WTC11 (cell line): ENCODE measurements around the gene ENTREP3. TPM values are rescaled to one million over a fixed set of nuclear protein-coding genes. Genes with fewer than 3 reads are reported as not detected.
A peak's percentile ranks its signal among the peaks of the same experiment; 100 is the strongest.

Experiments used
- AR ChIP-seq: fragments of 250-450 bp; sonication (Bioruptor Pico); IDR thresholded peaks from 2 replicates; pipeline ENCODE4 v1.9.0; 2021; ENCODE audit warnings: mild to moderate bottlenecking
- ATF1 ChIP-seq: sonication (generic); formaldehyde crosslinking; IDR thresholded peaks from 2 replicates; pipeline ENCODE4 v1.8.1; 2023; ENCODE audit warnings: mild to moderate bottlenecking, moderate library complexity, missing genetic modification reagents
- CDX4 ChIP-seq: fragments of 250-450 bp; sonication (Bioruptor Pico); IDR thresholded peaks from 2 replicates; pipeline ENCODE4 v1.9.0; 2021; ENCODE audit warnings: moderate library complexity, mild to moderate bottlenecking, inconsistent platforms, borderline replicate concordance
- ELF4 ChIP-seq: sonication (generic); formaldehyde crosslinking; IDR thresholded peaks from 2 replicates; pipeline ENCODE4 v1.8.1; 2022; ENCODE audit warnings: low read depth, mild to moderate bottlenecking, moderate library complexity, missing genetic modification reagents
- EMX1 ChIP-seq: fragments of 250-450 bp; sonication (Bioruptor Pico); IDR thresholded peaks from 2 replicates; pipeline ENCODE4 v1.8.0; 2021; ENCODE audit warnings: mild to moderate bottlenecking
- GRHL2 ChIP-seq: fragments of 250-450 bp; sonication (Bioruptor Pico); IDR thresholded peaks from 2 replicates; pipeline ENCODE4 v1.8.0; 2022; ENCODE audit warnings: mild to moderate bottlenecking, moderate library complexity; ENCODE audit not compliant: insufficient replicate concordance, severe bottlenecking
- JAZF1 ChIP-seq: fragments of 250-450 bp; sonication (Bioruptor Pico); IDR thresholded peaks from 2 replicates; pipeline ENCODE4 v1.9.0; 2021; ENCODE audit warnings: moderate library complexity, mild to moderate bottlenecking, inconsistent platforms
- MYBL2 ChIP-seq: sonication (generic); formaldehyde crosslinking; IDR thresholded peaks from 2 replicates; pipeline ENCODE4 v1.8.1; 2023; ENCODE audit warnings: mild to moderate bottlenecking, moderate library complexity, missing genetic modification reagents
- NFATC4 ChIP-seq: fragments of 250-450 bp; sonication (Bioruptor Pico); IDR thresholded peaks from 2 replicates; pipeline ENCODE4 v1.9.0; 2021; ENCODE audit warnings: mild to moderate bottlenecking
- NR1H2 ChIP-seq: sonication (generic); formaldehyde crosslinking; IDR thresholded peaks from 2 replicates; pipeline ENCODE4 v1.9.0; 2021; ENCODE audit warnings: mild to moderate bottlenecking, moderate library complexity, missing genetic modification reagents
- NR3C1 ChIP-seq: sonication (generic); formaldehyde crosslinking; conservative IDR thresholded peaks from 2 replicates; pipeline ENCODE4 v1.8.1; 2023; ENCODE audit warnings: low read depth, mild to moderate bottlenecking, missing genetic modification reagents
- RELA ChIP-seq: sonication (generic); formaldehyde crosslinking; IDR thresholded peaks from 2 replicates; pipeline ENCODE4 v1.8.1; 2022; ENCODE audit warnings: missing genetic modification reagents, mild to moderate bottlenecking, borderline replicate concordance
- TCF7 ChIP-seq: sonication (generic); formaldehyde crosslinking; IDR thresholded peaks from 2 replicates; pipeline ENCODE4 v1.8.0; 2022; ENCODE audit warnings: mild to moderate bottlenecking, low read depth, missing genetic modification reagents, moderate library complexity
- ZMAT4 ChIP-seq: fragments of 250-450 bp; sonication (Bioruptor Pico); IDR thresholded peaks from 2 replicates; pipeline ENCODE4 v1.9.0; 2021; ENCODE audit warnings: mild to moderate bottlenecking
- ZNF232 ChIP-seq: sonication (generic); formaldehyde crosslinking; IDR thresholded peaks from 2 replicates; pipeline ENCODE4 v1.8.0; 2022; ENCODE audit warnings: mild to moderate bottlenecking, missing genetic modification reagents
- ZNF317 ChIP-seq: sonication (generic); formaldehyde crosslinking; IDR thresholded peaks from 2 replicates; pipeline ENCODE4 v1.8.1; 2023; ENCODE audit warnings: low read depth, mild to moderate bottlenecking, moderate library complexity, missing genetic modification reagents, borderline replicate concordance
- ZNF423 ChIP-seq: fragments of 250-450 bp; sonication (Bioruptor Pico); IDR thresholded peaks from 2 replicates; pipeline ENCODE4 v2.1.2; 2022; ENCODE audit warnings: mild to moderate bottlenecking, moderate library complexity
- ZNF425 ChIP-seq: fragments of 250-450 bp; sonication (Bioruptor Pico); conservative IDR thresholded peaks from 2 replicates; pipeline ENCODE4 v1.9.0; 2021; ENCODE audit warnings: mild to moderate bottlenecking
- total RNA-seq: library from RNA; stranded (reverse); gene quantifications from 3 replicates; pipeline ENCODE4 v1.2.3, GENCODE V29; 2021
- TF ChIP-seq, protein P1 (sequence below): sonication (generic); formaldehyde crosslinking; IDR thresholded peaks from 2 replicates; pipeline ENCODE4 v1.8.1; 2022; ENCODE audit warnings: low read depth, mild to moderate bottlenecking, moderate library complexity, missing genetic modification reagents, borderline replicate concordance
- TF ChIP-seq, protein P2 (sequence below): fragments of 250-450 bp; sonication (Bioruptor Pico); IDR thresholded peaks from 2 replicates; pipeline ENCODE4 v2.1.2; 2022; ENCODE audit warnings: mild to moderate bottlenecking, moderate library complexity
- TF ChIP-seq, protein P3 (sequence below): sonication (generic); formaldehyde crosslinking; IDR thresholded peaks from 2 replicates; pipeline ENCODE4 v1.8.1; 2022; ENCODE audit warnings: mild to moderate bottlenecking, moderate library complexity, missing genetic modification reagents

Gene ENTREP3
- total RNA-seq, 1 experiment from 2014 or later = 67.8 TPM

- no peak for TF ChIP-seq NR1H2
- TF ChIP-seq ZNF232 = 0 out of 2 replicates have a peak, but pooled peaks have one; percentile 15
- TF ChIP-seq, protein P1, sequence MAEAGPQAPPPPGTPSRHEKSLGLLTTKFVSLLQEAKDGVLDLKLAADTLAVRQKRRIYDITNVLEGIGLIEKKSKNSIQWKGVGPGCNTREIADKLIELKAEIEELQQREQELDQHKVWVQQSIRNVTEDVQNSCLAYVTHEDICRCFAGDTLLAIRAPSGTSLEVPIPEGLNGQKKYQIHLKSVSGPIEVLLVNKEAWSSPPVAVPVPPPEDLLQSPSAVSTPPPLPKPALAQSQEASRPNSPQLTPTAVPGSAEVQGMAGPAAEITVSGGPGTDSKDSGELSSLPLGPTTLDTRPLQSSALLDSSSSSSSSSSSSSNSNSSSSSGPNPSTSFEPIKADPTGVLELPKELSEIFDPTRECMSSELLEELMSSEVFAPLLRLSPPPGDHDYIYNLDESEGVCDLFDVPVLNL = peak; percentile 93
- TF ChIP-seq ATF1 = no peak
- TF ChIP-seq, protein P2, sequence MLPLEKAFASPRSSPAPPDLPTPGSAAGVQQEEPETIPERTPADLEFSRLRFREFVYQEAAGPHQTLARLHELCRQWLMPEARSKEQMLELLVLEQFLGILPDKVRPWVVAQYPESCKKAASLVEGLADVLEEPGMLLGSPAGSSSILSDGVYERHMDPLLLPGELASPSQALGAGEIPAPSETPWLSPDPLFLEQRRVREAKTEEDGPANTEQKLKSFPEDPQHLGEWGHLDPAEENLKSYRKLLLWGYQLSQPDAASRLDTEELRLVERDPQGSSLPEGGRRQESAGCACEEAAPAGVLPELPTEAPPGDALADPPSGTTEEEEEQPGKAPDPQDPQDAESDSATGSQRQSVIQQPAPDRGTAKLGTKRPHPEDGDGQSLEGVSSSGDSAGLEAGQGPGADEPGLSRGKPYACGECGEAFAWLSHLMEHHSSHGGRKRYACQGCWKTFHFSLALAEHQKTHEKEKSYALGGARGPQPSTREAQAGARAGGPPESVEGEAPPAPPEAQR (CRISPR knock-in tag) = no peak
- TF ChIP-seq NFATC4 = no peak
- TF ChIP-seq, protein P3, sequence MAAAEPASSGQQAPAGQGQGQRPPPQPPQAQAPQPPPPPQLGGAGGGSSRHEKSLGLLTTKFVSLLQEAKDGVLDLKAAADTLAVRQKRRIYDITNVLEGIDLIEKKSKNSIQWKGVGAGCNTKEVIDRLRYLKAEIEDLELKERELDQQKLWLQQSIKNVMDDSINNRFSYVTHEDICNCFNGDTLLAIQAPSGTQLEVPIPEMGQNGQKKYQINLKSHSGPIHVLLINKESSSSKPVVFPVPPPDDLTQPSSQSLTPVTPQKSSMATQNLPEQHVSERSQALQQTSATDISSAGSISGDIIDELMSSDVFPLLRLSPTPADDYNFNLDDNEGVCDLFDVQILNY = peak; percentile 96
- TF ChIP-seq MYBL2 (CRISPR knock-in tag) = no peak
- no peak for TF ChIP-seq ZNF423
- no peak for TF ChIP-seq EMX1 (CRISPR knock-in tag)
- peak; percentile 67; the same call in 1 of the 2 replicates for TF ChIP-seq RELA
- no peak for TF ChIP-seq TCF7
- TF ChIP-seq ZNF425 = no peak
- no peak for TF ChIP-seq ELF4 (CRISPR knock-in tag)
- no peak for TF ChIP-seq JAZF1 (CRISPR knock-in tag)
- TF ChIP-seq NR3C1 = no peak
- TF ChIP-seq CDX4 (CRISPR knock-in tag) = no peak
- no peak for TF ChIP-seq ZNF317 (CRISPR knock-in tag)
- TF ChIP-seq AR (CRISPR knock-in tag) = no peak
- no peak for TF ChIP-seq GRHL2 (CRISPR knock-in tag)
- TF ChIP-seq ZMAT4 = no peak
Observed at GRCh38 chr1:155277070-155277901, 22.0 kb upstream of the ENTREP3 start, which contains the start of gene HCN3 (continued).
